ENCODE measurements around the gene FAM221A. TPM values are rescaled to one million over a fixed set of nuclear protein-coding genes. Genes with fewer than 3 reads are reported as not detected.

Gene FAM221A
- total RNA-seq, 1 donor from 2014 or later = 2.6 TPM

GRCh38 chr7:23743226-23743625, 63.2 kb downstream of the FAM221A start:
- TF ChIP-seq CTCF (IDR thresholded peaks at IDR 0.05; ENCODE audit: insufficient read depth, low read length, severe bottlenecking) = no peak
- Histone ChIP-seq H3K36me3 (ENCODE audit: control insufficient read depth, insufficient read depth, low read length) (no peaks in the 10 kb centered on the region), H3K4me3 (ENCODE audit: low read depth, low read length) (no peak overlapping the region), H3K27me3 (ENCODE audit: control insufficient read depth, insufficient read depth, low read length) (no peaks in the 10 kb centered on the region)
- DNase-seq (ENCODE audit: low read depth) (no peak), FAIRE-seq (no peak)

- FAIRE-seq (no peak), DNase-seq (ENCODE audit: low read depth) (no peak)
- no peak for TF ChIP-seq CTCF (IDR thresholded peaks at IDR 0.05; ENCODE audit: insufficient read depth, low read length, severe bottlenecking)
- no peaks in the 10 kb centered on the region for H3K27me3 ChIP-seq (ENCODE audit: control insufficient read depth, insufficient read depth, low read length)
- no peak overlapping the region for H3K4me3 ChIP-seq (ENCODE audit: low read depth, low read length)
- H3K36me3 ChIP-seq (ENCODE audit: control insufficient read depth, insufficient read depth, low read length) = no peaks in the 10 kb centered on the region
These were observed 66.6 kb downstream of the FAM221A start for GRCh38 chr7:23746629-23747028.

- Histone ChIP-seq H3K4me3 (ENCODE audit: low read depth, low read length) (no peak overlapping the region), H3K36me3 (ENCODE audit: control insufficient read depth, insufficient read depth, low read length) (no peaks in the 10 kb centered on the region), H3K27me3 (ENCODE audit: control insufficient read depth, insufficient read depth, low read length) (no peaks in the 10 kb centered on the region)
- FAIRE-seq (no peak), DNase-seq (ENCODE audit: low read depth) (no peak)
- TF ChIP-seq CTCF (IDR thresholded peaks at IDR 0.05; ENCODE audit: insufficient read depth, low read length, severe bottlenecking) = no peak
These were observed 71.9 kb downstream of the FAM221A start for GRCh38 chr7:23751852-23752251.

Other genes with a start within 250 kb of the FAM221A start
- 4.6 and 12.4 TPM in 2 replicates for gene IGF2BP3, start 209.7 kb upstream of the FAM221A start, total RNA-seq
- gene TRA2A, start 148.2 kb upstream of the FAM221A start, total RNA-seq = 21.3 and 28.4 TPM in 2 replicates
- 11.1 and 12.7 TPM in 2 replicates for gene CCDC126, start 82.8 kb upstream of the FAM221A start, total RNA-seq
- under 0.01 and 0.26 TPM in 2 replicates for gene STK31, start 30.0 kb downstream of the FAM221A start, total RNA-seq